GM12874 (cell line): ENCODE measurements around the gene CAMK1G.

Experiments
- TF ChIP-seq, protein P1 (sequence below): IDR thresholded peaks from 2 replicates; pipeline ENCODE4 v1.5.1; 2011; ENCODE audit warnings: low read depth, mild to moderate bottlenecking, control low read depth, low read length, moderate library complexity; ENCODE audit not compliant: insufficient read depth

CAMK1G gene

DNA sequence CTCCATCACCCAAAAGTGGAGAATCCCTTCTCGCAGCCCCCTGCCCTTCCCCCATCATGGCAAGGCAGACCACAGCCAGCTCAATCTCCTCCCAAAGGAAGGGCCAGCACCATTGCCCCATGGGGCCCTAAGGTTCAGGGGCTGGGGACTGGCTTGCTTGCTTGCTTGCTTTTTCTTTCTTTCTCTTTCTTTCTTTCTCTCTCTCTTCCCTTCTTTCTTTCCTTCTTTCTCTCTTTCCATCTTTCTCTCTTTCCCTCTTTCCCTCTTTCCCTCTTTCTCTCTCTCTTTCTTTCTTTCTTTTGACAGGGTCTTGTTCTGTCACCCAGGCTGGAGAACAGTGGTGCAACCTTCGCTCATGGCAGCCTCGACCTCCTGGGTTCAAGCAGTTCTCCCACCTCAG lies 38.1 kb upstream of the CAMK1G start:
- TF ChIP-seq, protein P1, sequence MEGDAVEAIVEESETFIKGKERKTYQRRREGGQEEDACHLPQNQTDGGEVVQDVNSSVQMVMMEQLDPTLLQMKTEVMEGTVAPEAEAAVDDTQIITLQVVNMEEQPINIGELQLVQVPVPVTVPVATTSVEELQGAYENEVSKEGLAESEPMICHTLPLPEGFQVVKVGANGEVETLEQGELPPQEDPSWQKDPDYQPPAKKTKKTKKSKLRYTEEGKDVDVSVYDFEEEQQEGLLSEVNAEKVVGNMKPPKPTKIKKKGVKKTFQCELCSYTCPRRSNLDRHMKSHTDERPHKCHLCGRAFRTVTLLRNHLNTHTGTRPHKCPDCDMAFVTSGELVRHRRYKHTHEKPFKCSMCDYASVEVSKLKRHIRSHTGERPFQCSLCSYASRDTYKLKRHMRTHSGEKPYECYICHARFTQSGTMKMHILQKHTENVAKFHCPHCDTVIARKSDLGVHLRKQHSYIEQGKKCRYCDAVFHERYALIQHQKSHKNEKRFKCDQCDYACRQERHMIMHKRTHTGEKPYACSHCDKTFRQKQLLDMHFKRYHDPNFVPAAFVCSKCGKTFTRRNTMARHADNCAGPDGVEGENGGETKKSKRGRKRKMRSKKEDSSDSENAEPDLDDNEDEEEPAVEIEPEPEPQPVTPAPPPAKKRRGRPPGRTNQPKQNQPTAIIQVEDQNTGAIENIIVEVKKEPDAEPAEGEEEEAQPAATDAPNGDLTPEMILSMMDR: no peak

DNA sequence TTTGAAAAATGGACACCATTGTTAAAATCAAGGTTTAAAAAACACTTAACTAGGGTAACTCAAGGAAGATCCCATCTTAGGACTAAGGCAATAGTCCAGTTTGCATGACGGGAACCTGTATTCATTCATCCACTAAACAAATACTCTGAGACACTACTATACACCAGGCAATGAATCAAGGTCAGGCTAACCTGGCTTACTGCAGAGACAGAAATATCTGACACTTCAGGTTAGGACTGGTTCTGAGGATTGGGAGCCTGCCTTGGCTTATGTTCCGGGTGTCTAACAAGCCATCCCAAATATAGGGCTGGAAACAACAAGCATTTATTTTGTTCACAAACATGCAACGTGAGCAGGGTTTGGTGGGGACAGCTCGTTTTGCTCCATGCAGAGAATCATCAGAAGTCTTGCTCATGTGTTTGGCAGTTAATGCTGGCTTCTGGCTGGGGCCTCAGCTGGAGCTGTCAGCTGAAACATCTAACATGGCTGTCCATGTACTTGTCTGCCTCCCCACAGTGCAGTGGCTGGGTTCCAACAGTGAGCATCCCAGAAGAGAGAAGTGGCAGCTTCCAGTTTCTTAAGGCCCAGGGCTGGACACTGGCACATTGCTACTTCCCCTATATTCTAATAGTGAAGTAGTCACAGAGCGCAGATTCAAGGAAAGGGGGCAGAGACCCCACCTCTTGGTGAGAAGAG lies 37.0 kb upstream of the CAMK1G start:
- TF ChIP-seq, protein P1: no peak

DNA sequence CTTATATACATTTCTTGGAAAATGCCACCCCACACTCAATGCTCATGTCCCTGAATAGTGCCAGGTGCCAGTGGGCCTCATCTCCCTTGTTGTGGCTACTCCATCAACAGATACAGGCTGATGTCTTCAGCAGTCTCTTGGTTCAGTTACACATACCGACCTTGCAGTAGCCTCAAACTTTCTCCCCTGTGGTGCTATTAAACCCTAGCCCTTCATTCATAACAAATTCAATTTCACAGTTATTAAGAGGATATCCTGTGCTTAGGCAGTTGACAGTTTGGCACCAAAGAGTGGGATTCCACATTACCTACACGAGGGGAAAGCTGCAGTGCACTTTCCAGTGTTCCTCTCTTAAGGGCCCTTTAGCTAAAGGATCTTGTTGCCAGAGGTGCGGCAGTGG lies 35.9 kb upstream of the CAMK1G start:
- TF ChIP-seq, protein P1: no peak

DNA sequence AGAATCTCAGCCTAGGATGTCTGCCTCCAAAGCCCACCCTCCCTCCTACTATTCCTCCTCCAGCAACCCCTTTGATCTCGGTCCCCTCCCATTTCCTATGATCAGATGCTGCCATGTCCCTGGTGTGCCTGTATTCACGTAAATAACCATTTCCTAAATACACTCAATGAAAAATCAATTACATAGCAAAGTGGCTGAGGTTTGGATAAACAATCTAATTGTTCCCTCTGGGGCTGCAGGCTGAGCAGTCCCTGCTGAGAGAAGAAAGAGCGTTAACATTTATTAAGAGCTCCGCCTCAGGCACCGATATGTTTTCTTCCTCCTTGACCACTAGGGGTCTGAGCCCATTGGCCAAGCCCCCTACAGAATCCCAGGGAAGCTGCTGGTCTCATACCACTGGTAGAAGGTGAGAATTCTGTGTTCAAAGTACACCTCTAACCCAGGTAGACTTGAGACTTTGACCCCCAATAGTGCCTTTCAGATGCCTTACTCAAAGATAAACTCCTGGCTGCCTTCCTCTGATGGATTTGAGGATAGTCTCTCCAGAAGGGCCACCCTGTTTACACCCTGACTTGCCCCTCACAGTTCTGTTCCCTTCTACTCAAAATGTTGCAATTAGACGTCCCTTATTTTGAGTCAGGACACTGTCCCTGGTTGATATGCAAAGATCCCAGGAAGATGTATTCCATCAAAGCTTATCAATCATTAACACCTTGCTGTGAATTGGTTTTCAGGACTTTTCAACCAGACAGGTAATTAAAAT lies 33.9 kb upstream of the CAMK1G start:
- TF ChIP-seq, protein P1: no peak

DNA sequence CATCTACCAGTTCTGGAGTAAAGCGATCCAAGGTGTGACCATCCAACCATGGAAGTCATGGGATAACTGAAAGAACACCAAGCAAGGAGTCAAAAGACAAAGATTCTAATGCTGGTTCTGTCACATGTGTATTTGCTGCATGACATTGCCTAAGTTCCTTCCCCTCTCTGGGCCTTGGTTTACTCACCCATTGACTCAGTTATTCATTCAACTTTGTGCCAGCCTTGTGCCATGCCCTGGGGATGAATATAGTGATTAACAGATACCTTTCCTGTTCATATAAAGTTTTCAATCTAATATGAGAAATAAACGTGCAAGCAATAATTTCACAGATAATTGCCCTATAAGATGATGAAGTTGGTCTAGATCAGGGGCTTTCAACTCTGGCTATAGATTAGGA lies 33.0 kb upstream of the CAMK1G start:
- TF ChIP-seq, protein P1: no peak

DNA sequence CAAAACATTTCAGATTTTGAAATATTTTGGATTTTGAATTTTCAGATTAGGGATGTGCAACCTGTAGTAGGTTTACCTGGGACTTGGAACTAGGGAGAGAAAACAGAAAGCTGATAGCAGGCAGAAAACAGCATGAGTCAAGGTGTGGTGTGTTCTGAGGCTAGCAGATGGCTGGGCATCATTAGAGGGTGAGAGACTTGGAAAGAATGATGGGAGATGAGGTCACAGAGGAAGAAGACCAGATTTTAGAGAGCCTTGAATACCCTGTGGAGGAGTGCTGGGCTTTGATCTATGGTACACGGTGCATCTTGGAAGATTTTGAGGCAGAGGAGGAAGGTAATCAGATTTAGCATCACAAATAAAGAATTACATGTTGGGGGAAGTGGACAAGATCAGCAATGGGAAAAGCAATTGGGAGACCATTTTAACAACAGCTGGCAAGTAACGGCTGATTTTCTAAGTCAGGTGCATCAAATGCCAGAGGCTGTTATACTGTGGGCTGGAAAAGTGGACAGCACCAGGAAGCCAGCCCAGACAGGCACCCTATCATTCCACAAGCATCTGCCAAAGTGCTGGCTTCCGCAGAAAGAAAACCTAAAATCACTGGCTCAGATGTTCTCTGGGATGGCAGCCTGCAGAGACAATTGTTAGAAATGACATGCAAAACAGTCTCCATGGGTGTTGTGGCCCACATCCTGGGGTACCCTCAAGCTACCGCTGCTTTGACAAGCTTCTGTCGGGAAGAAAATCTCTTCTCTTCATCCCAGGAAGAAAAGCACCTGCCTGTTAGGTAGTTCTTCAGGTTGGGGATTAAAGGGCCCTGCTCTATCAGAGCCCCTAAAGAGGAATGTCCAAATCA lies 30.9 kb upstream of the CAMK1G start:
- TF ChIP-seq, protein P1: no peak
